ENCODE results near the gene COL23A1. TPM values are rescaled to one million over a fixed set of nuclear protein-coding genes. Genes with fewer than 3 reads are reported as not detected.
A peak's percentile ranks its signal among the peaks of the same experiment; 100 is the strongest.

COL23A1 gene
- total RNA-seq, 1 experiment from 2014 or later = 15.0 TPM

- CTCF ChIA-PET = interaction anchor here (1.0 kb wide), 2 partner anchors 39 to 187 kb away, joined by 4 read pairs; no protein-coding TSS in a partner anchor
- H3K27ac Mint-ChIP-seq = peak overlapping the region; percentile 63; the same call in 1 of the 2 replicates
- H3K36me3 Mint-ChIP-seq = no peaks in the 10 kb centered on the region
- TF ChIP-seq ZNF396 (CRISPR knock-in tag; IDR thresholded peaks at IDR 0.05; ENCODE audit: borderline replicate concordance) = no peak
- TF ChIP-seq ZNF512 (CRISPR knock-in tag; IDR thresholded peaks at IDR 0.05; ENCODE audit: borderline replicate concordance) = no peak
- no peak for TF ChIP-seq E2F5 (CRISPR knock-in tag; IDR thresholded peaks at IDR 0.05)
- no peak for TF ChIP-seq ZNF263 (CRISPR knock-in tag; IDR thresholded peaks at IDR 0.05; ENCODE audit: low read depth)
- no peak for TF ChIP-seq GTF2I (CRISPR knock-in tag; conservative IDR thresholded peaks at IDR 0.05)
- no peak for TF ChIP-seq ATF1 (CRISPR knock-in tag; IDR thresholded peaks at IDR 0.05)
- TF ChIP-seq ZNF138 (CRISPR knock-in tag; conservative IDR thresholded peaks at IDR 0.05) = no peak
- TF ChIP-seq SMAD3 (CRISPR knock-in tag; IDR thresholded peaks at IDR 0.05; ENCODE audit: borderline replicate concordance) = no peak
- no peak for TF ChIP-seq RELA (CRISPR knock-in tag; IDR thresholded peaks at IDR 0.05; ENCODE audit: borderline replicate concordance)
- no peak for TF ChIP-seq ZNF317 (CRISPR knock-in tag; IDR thresholded peaks at IDR 0.05; ENCODE audit: borderline replicate concordance, low read depth)
- no peak for TF ChIP-seq ERG (CRISPR knock-in tag; IDR thresholded peaks at IDR 0.05)
- TF ChIP-seq TP53 (CRISPR knock-in tag; IDR thresholded peaks at IDR 0.05) = no peak
- peaks cover 47% of the 10 kb centered on the region for H3K4me1 Mint-ChIP-seq
- POLR2A ChIA-PET = interaction anchor here (0.6 kb wide), 1 partner anchor 74 kb away, joined by 3 read pairs; no protein-coding TSS in a partner anchor
- no peak for DNase-seq (ENCODE audit: low spot score)
- no peaks in the 10 kb centered on the region for H3K27me3 Mint-ChIP-seq (ENCODE audit: low read depth)
- no peaks in the 10 kb centered on the region for H3K9me3 Mint-ChIP-seq
- no peak overlapping the region for H3K4me3 Mint-ChIP-seq
- ATAC-seq = no peak
Measured at GRCh38 chr5:178421699-178422399, 168.3 kb downstream of the COL23A1 start.

GRCh38 chr5:178421128-178421527, 169.1 kb downstream of the COL23A1 start:
- Mint-ChIP-seq H3K4me3 (0 out of 2 replicates have a peak overlapping the region, but pooled peaks have one; percentile 25), H3K27ac (no peak overlapping the region; the same call in 1 of the 2 replicates), H3K9me3 (no peaks in the 10 kb centered on the region), H3K4me1 (peaks cover 42% of the 10 kb centered on the region), H3K27me3 (ENCODE audit: low read depth) (no peaks in the 10 kb centered on the region), H3K36me3 (no peaks in the 10 kb centered on the region)
- POLR2A ChIA-PET = no interaction called here
- no peak for DNase-seq (ENCODE audit: low spot score)
- CTCF ChIA-PET = interaction anchor here (1.0 kb wide), 1 partner anchor 40 kb away, joined by 4 read pairs; no protein-coding TSS in a partner anchor
- no peak for ATAC-seq
- 0 out of 2 replicates have a peak, but pooled peaks have one; percentile 11 for TF ChIP-seq GTF2I (CRISPR knock-in tag; conservative IDR thresholded peaks at IDR 0.05)
- TF ChIP-seq STAT6 (CRISPR knock-in tag; conservative IDR thresholded peaks at IDR 0.05; ENCODE audit: low read depth) = no peak

- CTCF ChIA-PET = interaction anchor here (1.5 kb wide), 1 partner anchor 40 kb away, joined by 10 read pairs; no protein-coding TSS in a partner anchor
- Mint-ChIP-seq H3K27ac (no peak overlapping the region), H3K9me3 (no peaks in the 10 kb centered on the region), H3K36me3 (no peaks in the 10 kb centered on the region), H3K4me1 (peaks cover 42% of the 10 kb centered on the region), H3K4me3 (peak overlapping the region; percentile 28; the same call in 1 of the 2 replicates), H3K27me3 (ENCODE audit: low read depth) (no peaks in the 10 kb centered on the region)
- POLR2A ChIA-PET = no interaction called here
- ATAC-seq (no peak), DNase-seq (ENCODE audit: low spot score) (peak; percentile 29)
- TF ChIP-seq HMGXB4 (CRISPR knock-in tag; IDR thresholded peaks at IDR 0.05) = no peak
- TF ChIP-seq ZNF317 (CRISPR knock-in tag; IDR thresholded peaks at IDR 0.05; ENCODE audit: borderline replicate concordance, low read depth) = no peak
- TF ChIP-seq AFF4 (CRISPR knock-in tag; IDR thresholded peaks at IDR 0.05; ENCODE audit: borderline replicate concordance) = no peak
- TF ChIP-seq NR2C2 (CRISPR knock-in tag; IDR thresholded peaks at IDR 0.05) = no peak
- no peak for TF ChIP-seq RELA (CRISPR knock-in tag; IDR thresholded peaks at IDR 0.05; ENCODE audit: borderline replicate concordance)
- no peak for TF ChIP-seq SP1 (CRISPR knock-in tag; conservative IDR thresholded peaks at IDR 0.05)
Measured at GRCh38 chr5:178420354-178420781, 169.8 kb downstream of the COL23A1 start.
